Activated effector memory CD4-positive, alpha-beta T cell treated with Interleukin-2 at 50 U/mL for 16 hours (primary cell): ENCODE data around the gene CTBP1.

Experiments
- DNase-seq: peaks from one replicate; pipeline ENCODE4 v3.0.0-alpha.2; 2020

CTBP1 gene

DNA sequence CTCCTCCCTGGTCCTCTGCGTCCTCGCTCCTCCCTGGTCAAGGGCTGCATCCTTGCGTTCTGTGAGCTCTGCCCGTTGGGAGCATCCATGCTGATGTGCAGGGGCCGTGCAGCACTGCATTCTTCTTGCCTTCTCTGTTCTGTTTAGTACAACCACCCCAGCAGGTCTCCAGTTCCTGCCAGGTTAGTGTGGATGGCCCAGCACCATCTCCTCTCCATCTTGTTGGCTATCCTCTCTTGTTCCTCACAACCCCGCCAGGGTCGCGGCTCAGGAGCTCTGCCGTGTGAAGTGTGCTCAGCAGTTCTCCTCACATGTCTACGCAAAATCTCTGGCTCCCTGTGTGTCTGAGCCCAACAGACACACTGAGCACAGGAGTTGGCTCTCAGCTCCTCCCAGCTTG is 30.3 kb upstream of the CTBP1 start:
- DNase-seq, result no peak

DNA sequence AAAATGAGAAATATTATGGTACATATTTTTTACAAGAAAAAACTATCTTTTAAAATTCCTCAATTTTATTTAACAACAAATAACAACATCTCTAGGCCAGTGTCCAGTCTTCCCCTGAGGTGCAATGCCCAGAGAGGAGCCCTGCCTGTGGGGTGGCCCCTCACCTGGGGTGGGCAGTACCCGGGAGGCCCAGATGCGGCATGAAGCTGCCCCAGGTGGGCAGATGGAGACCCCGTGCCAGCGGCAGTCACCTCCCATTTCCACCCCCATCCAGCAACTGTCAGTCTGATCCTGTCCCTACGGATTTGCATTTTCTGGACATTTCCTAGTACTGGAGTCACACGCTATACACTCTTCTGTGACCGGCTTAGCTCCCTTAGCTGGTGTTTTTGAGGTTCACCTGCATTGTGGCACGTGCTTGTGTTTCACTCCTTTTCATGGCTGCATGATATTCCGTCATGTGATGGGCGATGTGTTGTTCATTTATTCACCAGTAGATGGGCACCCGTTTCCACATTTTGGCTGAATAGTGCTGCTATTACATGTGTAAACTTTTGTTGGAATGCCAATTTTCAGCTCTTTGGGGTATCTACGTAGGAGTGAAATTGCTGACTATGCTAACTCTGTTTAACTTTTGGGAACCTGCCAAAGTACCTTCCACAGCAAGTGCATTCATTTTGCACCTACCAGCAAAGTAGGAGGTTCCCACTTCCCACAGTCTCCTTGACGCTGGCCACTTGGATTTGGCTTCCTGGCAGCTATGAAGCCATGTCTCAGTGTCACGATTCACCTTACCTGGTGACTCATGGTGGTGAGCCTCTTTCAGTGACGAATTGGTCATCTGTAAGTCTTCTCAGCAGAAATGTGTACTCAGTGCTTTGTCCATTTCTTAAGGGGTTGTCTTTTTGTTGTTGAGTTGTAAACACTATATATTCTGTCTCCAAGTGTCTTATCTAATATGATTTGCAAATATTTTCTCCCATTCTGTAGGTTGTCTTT is 29.0 kb upstream of the CTBP1 start:
- no peak for DNase-seq

DNA sequence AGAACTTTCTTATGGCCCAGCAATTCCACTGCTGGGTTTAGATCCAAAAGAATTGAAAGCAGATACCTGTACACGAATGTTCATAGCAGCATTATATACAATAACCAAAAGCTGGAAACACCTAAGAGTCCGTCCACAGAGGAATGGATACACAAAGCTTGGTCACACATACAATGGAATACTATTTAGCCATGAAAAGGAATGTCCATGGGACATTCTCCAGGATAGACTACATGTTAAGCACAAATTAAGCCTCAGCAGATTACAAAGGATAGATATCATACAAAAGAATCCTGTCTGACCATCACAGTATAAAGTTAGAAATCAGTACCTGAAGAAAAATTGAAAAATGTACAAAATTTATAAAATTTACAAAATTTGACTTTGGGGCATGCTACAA is 28.1 kb upstream of the CTBP1 start:
- no peak for DNase-seq

DNA sequence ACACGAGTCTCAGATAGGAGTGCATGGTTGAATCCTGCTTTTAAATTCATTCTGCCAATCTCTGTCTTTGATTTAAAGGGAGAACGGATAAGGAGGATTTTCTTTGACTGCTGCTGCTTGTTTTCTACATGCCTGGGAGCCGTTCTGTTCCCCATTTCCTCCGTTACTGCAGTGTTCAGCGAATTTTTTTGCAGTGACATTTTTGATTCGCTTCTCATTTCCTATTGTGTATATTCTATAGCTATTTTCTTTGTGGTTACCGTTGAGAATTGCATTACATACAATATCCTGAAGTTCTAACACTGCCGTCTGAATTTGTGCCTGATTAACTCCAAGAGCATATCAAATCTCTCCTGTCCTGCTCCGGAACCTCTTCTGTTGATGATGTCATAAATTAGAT is 25.9 kb upstream of the CTBP1 start:
- no peak for DNase-seq

DNA sequence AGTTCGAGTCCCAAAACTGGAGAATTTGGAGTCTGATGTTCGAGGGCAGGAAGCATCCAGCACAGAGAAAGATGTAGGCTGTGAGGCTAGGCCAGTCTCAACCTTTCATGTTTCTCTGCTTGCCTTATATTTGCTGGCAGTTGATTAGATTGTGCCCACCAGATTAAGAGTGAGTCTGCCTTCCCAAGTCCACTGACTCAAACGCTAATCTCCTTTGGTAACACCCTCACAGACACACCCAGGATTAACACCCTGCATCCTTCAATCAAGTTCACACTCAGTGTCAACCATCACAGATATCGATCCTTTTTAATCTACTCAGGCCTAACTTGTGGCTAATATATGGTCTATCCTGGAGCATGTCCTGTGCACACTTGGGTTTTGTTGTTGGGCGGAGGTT is 22.8 kb upstream of the CTBP1 start:
- no peak for DNase-seq

DNA sequence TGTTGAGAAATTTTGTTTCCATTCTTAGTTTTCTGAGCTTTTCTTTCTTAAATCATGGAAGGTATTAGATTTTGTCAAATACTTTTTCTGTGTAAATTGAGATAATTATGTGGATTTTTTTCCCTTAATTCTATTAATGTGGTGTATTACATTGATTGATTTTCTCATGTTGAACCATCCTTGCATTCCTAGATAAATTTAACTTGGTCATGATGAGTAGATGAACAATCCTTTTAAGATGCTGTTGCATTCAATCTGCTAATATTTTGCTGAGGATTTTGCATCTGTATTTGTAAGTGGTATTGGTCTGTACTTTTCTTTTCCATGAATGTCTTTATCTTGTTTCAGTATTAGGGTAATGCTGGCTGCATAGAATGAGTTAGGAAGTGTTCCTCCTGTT is 20.3 kb upstream of the CTBP1 start:
- DNase-seq, result no peak

DNA sequence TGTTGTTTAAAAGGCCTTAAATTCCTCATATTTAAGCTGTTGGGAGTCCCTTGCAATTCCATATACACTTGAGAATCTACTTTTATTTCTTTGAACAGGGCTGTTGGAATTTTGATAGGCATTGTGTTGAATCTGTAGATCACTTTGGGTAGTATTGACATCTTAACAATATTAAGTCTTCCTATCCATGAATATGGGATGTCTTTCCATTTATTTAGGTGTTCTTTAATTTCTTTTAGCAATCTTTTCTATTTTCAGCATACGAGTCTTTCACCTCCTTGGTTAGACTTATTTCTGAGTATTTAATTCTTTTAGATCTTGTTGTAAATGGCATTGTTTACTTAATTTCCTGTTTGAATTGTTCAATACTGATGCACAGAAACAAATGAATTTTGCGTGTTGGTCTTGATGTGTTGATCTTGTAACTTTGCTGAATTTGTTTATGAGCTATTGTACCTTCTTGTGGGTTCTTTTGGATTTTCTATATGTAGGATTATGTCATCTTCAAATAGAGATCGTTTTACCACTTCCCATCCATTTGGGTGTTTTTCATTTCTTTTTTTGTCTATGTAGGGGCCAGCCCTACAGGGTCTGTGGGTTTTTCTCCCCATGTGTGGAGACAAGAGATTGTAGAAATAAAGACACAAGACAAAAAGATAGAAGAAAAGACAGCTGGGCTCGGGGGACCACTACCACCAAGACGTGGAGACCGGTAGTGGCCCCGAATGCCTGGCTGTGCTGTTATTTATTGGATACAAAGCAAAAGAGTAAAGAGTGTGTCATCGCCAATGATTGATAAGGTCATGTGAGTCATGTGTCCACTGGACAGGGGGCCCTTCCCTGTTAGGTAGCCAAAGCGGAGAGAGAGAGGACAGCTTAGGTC is 18.2 kb upstream of the CTBP1 start:
- no peak for DNase-seq

DNA sequence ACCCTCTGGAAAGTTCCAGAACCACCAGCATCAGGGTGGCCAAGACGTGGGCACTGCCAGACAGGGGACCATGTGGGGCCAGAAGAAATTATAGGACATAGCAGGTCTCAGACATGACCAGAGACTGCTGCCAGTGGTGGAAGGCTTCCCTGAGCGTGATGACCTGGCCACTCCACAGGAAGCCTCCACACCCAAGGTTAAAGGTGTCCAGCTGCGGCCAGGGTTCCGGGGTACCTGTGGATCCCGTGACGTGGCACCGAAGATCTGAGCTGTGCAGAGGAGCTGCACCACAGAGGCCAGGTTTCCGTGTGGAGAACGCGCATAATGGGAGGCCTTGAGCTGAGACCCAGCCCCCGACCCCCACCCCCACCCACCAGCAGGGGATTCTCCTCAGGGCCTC is 16.4 kb upstream of the CTBP1 start:
- no peak for DNase-seq

DNA sequence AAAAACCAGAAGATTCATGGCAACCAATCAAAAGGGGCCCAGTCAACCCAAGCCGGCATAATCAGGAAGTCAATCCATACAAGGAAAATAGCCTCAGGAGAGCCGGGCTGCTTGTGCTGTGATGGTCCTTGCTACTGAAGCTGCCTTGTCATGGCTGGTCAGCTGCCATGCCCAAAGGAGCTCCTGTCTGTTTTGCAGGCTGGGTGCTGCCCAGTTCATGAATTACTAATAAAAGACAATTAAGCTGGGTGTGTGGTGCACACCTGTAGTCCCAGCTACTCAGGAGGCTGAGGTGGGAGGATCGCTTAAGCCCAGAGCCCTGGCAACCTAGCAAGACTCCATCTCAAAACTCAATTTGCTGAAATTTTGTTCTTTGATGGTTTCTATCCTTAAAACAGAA is 16.0 kb upstream of the CTBP1 start:
- DNase-seq, result no peak

DNA sequence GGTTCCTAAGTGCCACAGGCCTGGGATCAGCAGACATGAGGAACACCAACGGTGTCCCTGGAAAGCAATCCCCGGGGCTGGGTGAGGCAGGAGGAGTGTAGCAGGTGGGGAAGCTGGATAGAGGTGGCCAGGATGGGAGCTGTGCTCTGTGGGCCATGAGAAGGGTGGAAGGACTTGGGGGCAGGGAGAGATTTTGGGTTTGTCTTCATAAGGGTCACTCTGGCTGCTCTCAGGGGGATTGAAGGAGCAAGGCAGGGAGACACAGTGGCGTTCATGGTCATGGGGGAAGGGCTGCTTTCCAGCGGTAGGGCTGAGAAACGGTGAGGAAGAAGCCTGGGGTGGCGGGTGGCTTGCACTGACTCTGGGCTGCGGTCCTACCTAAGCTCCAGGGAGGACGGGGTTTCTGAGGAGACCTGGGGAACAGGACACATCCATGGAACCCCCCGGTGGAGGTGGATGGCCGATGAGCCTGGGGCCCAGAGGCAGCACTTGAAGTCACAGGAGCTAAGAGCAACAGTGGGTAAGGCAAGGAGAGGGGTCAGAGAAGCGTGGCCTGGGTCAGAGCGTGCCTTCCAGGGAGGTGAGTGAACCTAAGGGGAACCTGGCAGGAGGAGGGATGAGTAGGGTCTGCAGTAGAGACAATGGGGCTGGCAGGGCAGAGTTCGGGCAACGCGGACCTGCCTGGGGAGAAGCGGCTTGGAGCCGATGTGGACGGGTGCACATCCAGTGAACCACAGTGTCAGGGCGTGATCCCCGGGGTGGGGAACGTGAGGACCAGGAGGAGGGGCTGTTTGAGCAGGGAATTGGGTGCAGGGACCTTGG is 12.4 kb upstream of the CTBP1 start:
- no peak for DNase-seq

DNA sequence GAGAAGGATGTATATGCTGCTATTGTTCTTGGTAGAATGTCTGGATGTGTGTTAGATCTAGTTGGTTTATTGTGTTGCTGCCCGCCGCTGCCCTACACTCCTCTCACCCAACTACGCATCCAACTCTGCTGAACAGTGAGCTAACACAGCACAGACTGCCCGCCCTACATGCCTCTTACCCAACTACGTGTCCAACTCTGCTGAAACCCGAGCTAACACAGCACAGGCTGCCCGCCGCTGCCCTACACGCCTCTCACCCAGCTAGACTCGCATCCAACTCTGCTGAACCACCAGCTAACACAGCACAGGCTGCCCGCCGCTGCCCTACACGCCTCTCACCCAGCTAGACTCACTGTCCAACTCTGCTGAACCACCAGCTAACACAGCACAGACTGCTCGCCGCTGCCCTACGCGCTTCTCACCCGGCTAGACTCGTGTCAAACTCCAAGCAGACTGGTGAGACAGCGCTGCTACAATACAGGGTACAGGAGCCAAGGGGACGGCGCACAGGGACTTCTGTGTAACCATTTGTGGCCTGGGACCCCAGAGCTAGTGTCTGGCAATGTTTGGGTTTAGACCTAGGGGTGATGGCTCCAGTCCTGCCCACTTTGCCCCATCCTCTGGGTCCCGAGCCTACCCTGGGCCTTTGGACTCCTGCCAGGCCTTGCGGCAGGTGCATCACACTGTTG is 11.6 kb upstream of the CTBP1 start:
- DNase-seq, result no peak

DNA sequence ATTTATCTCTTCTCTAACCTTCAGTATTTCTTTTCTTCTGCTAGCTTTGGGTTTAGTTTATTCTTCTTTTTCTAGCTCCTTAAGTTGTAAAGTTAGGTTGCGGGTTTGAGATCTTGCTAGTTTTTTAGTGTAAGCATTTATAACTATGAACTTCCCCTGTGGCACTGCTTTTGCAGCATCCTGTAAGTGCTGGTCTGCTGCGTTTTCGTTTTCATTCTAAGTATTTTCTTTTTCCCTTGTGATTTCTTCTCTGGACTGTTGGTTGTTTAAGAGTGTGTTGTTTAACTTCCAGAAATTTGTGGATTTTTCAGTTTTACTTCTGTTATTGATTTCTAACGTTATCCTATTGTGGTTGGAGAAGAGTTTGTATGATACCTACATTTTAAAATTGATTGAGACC is 11.0 kb upstream of the CTBP1 start:
- no peak for DNase-seq

DNA sequence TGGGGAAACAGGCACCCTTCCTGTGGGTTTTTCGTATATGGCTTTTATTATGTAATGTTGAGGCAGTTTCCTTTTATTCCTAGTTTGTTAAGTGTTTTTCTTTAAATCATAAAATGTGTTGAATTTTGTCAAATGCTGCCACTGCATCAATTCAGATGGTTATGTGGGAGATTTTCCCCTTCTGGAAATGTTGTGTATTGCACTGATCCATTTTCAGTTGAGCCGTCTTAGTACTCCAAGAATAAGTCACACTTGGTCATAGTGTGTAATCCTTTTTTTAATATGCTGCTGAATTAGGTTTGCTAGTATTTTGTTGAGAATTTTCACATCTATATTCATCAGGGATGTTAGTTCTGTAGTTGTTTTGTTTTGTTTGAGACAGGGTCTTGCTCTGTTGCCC is 9.5 kb upstream of the CTBP1 start:
- DNase-seq, result no peak

DNA sequence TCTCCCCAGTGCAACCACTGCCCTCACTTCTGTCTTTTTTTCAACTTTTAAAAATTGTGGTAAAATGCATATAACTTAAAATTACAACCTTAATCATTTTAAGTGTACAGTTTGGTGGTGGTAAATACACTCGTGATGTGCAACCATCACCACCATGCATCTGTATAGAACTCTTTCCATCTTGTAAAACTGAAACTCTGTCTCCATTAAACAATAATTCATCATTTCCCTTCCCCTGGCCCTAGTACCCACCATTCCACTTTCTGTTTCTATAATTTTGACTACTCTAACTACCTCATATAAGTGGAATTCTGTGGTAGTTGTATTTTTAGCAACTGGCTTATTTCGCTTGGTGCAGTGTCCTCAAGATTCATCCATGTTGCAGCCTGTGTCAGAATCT is 6.8 kb upstream of the CTBP1 start:
- DNase-seq, result no peak

DNA sequence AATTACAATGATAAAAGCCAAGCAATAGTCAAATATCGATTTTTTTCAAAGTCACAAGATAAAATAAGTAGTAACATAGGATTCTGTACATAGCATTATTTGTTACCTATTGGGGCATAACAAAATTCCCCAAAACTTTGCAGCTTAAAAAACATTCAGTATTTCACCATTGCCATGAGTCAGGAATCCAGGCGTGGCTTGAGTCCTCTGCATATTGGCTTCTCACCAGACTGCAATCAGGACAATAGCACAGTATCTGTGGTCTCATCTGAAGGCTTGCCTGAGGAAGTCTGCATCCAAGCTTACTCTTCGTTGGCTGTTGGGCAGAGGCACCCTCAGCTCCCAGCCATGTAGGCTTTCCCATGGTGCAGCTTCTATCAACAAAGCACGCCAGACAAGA is 6.2 kb upstream of the CTBP1 start:
- no peak for DNase-seq

DNA sequence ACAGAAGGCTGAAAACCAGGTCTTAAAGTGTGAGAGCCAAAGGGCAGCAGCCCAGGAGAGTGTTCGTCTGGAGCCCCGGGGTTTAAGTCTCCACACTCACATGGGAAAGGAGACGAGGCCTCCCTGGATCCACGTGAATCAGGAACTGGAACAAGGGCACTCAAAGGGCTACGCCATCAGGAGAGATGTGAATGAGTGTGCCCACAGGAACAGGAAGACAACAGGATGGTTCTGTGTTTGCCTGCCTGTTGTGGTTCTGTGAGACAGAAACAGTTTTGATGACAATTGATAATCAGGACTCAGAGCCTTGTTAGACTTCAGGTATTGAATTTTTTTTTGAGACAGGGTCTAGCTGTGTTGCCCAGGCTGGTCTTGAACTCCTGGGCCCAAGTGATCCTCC is 4.9 kb upstream of the CTBP1 start:
- no peak for DNase-seq

DNA sequence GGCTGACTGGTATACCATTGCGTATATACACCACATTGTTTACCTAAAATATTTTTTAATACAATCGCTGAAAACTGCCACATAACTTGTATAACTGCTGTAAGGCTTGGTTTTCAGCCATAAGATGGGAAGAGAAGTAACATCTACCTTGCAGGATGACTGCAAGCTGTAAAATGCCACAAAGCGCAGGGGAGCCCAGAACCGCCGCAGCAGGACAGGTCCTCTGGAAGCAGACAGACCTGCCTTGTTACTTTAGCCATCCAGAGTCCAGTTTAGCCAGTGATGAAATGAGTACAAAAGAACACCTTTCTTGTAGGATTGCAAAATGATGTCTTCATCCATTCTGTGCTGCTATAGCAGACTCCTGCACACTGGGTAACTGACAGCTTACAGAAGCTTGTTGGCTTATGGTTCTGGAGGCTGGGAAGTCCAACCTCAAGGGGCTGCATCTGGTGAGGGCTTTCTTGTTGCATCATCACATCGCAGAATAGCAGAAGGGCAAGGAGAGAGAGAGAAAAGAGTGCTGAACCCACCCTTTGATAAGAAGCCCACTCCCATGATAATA is 4.1 kb upstream of the CTBP1 start:
- DNase-seq, result no peak

DNA sequence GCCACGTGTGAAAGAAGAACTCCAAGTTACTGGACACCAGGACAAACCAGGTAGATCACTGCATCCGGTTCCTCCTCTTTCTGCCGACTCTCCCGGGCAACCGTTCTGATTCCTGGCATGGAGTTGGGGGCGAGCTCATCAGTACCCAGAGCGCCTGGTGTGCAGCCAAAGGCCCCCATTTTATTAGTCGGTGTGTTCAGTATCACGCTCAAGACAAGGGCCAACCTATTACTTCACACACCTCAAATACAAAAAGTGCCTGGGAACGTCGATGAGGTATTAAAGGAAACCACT is 2.8 kb upstream of the CTBP1 start:
- no peak for DNase-seq

DNA sequence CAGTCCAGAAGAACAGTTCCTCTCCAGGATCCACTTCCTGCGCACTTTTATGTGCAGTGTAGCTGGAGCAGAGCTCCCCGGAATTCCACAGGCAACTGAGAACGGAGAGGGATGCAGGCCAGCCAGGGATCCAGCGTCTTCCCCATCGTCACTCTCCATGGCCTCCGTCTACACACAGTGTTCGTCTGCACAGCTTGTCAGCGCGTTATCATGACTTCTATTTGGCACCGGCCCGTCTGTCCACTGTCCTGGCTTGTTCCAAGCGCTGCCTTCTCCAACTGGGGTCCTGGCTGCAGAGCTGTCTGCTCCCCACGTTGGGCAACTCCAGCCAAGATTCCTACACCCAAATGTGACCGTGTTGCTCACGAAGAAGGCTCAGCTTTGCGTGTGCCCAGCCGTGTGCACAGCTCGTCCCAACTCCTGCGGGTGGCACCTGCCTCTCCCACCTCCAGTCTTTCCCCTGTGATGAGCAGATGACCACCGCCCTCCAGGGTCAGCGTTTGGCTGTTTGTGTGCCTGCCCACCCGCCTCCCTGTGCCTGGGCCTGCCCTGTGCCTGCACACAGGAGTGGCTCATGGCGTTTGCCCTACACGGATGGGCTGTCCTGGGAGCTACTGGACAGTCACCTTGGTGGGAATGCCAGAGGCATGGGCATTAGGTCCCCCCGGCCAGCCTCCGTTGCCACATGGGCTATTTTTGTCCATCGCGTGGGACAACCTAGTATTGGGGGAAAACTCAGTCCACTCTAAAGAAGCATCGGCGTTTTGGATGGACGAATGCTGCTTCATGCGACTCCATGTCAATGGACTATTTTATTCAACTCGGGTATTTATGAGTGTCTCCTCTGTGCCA is 2.2 kb upstream of the CTBP1 start:
- DNase-seq, result no peak

DNA sequence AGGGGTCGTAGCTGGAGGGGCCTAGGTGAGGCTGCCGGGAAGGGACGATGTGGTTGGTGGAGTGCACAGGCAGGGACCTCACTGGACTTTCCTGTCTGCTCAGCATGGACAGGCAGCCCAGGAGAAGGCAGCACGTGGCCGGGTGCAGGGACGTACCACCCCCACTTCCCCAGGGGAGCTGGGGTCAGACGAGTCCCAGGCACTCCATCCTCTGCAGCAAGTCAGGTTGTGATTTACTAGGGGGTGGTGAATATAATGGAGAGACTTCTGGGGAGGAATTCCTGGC is 1.5 kb upstream of the CTBP1 start:
- DNase-seq, result no peak

DNA sequence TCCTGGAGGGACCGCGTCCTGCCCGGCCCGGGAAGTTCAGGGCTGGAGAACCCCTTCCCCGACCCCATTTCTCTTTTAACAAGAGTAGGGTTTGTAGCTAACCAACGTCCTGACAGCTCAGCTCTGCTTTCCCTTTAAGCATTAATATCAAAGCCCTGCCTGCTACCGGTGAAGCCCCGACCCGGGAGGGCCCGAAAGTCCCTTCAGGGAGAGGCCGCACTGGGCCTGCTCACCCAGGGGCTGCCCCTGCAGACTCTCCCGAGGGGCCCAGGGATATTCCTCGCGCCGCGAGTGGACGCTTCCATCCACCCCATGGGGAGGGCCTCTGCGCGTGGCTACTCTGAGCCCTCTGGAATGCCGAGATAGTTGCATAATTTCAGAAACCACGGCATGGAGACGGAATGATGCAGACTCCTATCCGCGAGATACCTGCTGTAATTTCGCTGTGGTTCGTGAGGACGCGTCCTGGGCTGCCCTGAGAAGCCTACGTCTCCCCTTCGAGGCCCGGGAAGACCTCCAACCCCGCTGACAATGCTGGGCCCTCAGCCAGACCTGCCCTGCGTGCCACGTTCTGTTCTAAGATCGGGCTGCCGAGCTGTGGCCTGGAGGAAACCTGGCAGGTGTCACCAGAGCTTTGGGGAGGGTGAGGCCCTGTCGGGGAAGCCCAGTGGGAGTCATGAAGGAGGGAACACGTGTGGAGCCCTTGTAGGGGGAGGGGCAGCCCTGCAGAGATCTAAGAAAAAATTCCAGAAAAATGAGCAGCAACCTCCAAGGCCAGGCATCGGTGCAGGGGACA is 999 bp upstream of the CTBP1 start:
- no peak for DNase-seq
